Activated CD4-positive, alpha-beta T cell treated with anti-CD3 and anti-CD28 coated beads for 4 hours (primary cell): Measurements from ENCODE around the gene ADGRB3.

Experiments used
- DNase-seq, 2 donors: peaks; one replicate each; pipeline ENCODE4 v3.0.0-alpha.2; 2020

ADGRB3 gene

DNA sequence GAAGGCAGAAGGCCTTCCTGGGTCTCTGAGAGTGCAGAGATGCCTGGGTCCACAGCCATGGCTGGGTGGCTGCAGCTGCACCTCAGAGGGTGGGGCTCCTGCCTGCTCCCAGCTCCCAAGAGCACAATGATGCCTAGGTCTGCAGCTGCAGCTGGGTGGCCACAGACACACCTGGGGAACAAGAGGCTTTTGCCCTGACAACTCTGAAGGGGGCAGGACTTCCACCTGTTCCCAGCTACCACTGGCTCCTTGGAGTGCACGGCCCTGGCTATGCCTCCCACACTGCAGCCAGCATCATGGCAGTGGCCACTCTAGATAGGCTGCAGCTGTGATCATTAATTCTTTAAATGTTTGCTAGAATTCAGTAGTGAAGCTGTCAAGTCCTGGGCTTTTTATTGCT is 511.3 kb downstream of the ADGRB3 start:
- no peak for DNase-seq

DNA sequence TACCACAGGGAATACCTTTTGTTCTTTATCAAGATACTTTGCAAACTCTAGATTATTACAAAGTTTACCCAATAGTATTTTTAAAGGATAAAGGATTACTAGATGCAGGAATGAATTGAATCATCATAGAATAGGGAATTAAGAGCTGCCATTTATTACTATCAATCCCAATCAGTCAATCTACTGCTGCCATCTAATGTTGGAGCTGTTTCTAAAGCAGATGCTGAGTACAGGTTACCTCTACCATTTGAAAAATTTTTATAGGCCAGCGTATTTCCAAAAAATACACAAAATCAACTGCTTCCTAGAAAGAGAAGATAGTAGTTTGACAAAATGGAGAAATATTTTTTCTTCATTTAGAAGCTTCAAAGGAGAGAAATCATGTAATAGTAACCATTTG is 520.4 kb downstream of the ADGRB3 start:
- DNase-seq, result no peak

DNA sequence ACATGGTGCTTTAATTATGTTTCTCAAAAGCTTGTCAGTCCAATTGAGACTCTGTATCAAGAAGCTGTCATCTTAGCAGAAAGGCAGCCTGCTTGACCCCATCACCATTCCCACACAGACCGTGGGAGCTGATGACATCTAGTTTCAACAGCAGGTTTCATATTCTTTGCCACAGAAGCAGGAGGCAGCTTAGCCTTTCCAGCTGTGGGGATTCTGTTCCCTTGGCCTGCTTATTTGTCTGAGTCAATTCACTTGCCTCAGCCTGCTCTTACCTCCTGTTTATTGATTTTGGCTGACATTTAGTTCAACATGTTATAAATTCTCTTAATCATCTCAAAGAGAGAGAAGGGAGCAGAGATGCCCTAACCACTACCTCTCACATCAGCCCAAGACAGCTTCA is 527.7 kb downstream of the ADGRB3 start:
- DNase-seq, result no peak

- DNase-seq, result no peak
Measured at GRCh38 chr6:69164564-69165229, 529.6 kb downstream of the ADGRB3 start.

GRCh38 chr6:69179681-69180080 is 544.6 kb downstream of the ADGRB3 start:
- no peak for DNase-seq

- no peak for DNase-seq
Measured at GRCh38 chr6:69180361-69181067, 545.4 kb downstream of the ADGRB3 start.

DNA sequence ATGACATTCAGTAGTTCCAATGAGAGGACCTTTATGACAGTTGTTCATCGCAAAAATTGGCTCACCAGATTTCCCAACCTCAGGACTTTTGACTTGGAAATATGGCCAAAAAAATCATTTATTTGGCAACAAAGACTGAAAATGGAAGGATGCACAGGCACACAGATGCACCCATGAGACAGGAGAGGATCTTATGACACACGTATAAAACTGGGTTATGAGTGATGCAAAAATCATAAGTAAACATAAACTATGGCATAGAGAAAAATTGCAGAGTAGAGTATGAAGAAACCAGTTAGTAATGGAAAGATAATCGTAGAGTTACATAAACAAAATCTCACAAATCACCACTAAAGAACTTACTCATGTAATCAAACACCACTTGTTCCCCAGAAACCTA is 546.9 kb downstream of the ADGRB3 start:
- no peak for DNase-seq

DNA sequence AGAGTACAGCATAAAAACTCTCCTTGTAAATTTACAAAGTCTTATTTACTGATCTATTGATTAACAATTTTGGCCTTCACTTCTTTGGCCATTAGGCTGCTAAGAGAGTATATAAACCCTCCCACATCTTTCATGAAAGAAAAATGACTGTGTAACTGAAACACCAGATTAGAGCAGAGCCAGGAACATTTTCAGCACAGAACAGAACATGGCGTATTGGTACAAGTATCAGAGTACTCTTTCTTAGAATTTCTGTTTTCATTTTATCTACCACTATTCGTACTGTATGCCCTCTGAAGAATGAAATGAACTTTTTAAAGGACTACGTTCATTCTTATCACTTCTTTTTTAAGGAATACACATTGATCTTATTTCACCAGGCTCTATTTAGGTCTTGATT is 550.2 kb downstream of the ADGRB3 start:
- DNase-seq, result no peak

- DNase-seq, result no peak
Measured at GRCh38 chr6:69202768-69203167, 567.7 kb downstream of the ADGRB3 start.

DNA sequence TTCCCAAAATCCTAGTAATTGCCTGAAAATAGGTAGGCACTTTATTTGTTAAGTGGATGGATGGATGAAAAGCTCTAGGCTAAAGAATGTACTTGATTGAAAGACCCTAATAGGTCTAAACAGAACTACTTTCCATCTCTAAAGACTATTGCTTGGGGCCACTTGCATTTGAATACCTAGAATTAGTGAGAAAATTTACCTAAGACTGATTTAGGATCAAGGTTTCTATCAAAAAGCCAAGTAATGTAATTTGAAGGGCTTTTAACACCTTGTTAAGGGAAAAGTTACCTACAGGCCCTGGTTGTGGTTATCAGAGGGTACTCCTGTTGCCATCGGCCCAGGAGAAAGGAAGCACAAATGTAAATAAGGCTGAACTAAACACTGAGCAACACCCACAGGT is 581.0 kb downstream of the ADGRB3 start:
- no peak for DNase-seq

- no peak for DNase-seq
Measured at GRCh38 chr6:69217343-69217742, 582.3 kb downstream of the ADGRB3 start.

DNA sequence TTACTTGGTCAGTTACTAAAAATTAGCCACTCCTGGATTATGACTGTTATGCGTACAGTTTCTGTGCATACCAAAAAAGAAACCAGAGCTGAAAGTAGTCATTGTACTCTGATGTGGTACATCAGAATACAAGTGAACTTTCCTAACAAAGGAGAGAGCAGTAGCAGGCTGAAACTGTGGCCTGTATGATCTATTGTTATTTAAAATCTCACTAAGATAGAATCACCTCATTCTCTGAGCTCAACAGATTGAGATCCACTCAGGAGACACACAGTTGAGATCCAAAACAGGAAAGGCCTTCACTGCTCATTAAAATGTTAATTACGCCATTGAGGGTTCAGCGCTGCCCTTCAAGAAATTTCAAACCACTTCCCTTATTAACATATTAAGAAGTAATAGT is 585.3 kb downstream of the ADGRB3 start:
- no peak for DNase-seq

DNA sequence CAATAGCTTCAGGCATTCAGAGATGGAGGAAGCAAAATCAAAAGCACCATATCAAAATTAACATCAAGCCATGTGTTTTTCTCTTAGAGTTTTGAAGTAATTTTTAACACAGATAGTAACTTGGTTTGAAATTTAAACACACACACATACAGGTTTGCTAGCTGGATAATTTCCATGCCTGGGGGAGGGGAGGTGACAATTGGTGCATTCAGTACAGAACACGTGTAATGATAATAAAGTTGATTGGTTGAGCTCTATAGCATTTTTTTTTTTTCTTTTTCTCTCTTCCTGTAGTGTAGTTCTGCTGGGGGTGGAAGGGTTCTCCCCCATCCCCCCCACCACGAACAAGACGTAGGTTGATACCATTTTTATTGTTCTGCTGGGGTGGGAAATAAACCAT is 596.9 kb downstream of the ADGRB3 start:
- no peak for DNase-seq

GRCh38 chr6:69232496-69232895 is 597.4 kb downstream of the ADGRB3 start:
- DNase-seq, result no peak

- DNase-seq, result no peak
Measured at GRCh38 chr6:69232911-69233448, 597.9 kb downstream of the ADGRB3 start.

- DNase-seq, result no peak
Measured at GRCh38 chr6:69238067-69238466, 603.0 kb downstream of the ADGRB3 start.

GRCh38 chr6:69246983-69247382 is 611.9 kb downstream of the ADGRB3 start:
- DNase-seq, result no peak

- DNase-seq, result no peak
Measured at GRCh38 chr6:69261010-69261409, 625.9 kb downstream of the ADGRB3 start.

- no peak for DNase-seq
Measured at GRCh38 chr6:69263297-69263696, 628.2 kb downstream of the ADGRB3 start.

DNA sequence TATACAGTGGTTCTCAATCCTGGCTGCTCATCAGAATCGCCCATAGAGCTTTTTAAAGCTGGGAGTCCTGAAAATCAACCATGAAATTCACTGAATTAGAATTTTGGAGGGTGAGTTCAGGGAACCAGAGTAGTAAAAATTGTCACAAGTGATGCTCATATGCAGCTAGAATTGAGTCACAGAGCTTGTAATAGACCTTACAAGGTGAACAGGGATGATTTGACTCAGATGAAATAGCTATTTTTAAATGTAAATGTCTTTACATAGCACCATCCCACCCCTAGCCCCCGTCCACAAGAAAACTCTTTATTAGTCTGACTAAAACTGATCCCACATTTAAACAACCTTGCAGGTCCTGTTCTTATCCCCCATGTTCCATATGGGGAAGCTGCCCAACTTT is 630.0 kb downstream of the ADGRB3 start:
- no peak for DNase-seq

- DNase-seq, result no peak
Measured at GRCh38 chr6:69265706-69266105, 630.6 kb downstream of the ADGRB3 start.

GRCh38 chr6:69276204-69276603 is 641.1 kb downstream of the ADGRB3 start:
- no peak for DNase-seq

GRCh38 chr6:69279805-69280204 is 644.7 kb downstream of the ADGRB3 start:
- DNase-seq, result no peak

- no peak for DNase-seq
Measured at GRCh38 chr6:69280858-69281257, 645.8 kb downstream of the ADGRB3 start.
